GM12878 (cell line): ENCODE measurements around the gene DALRD3. TPM values are rescaled to one million over a fixed set of nuclear protein-coding genes. Genes with fewer than 3 reads are reported as not detected.

Experiments
- BRCA1 ChIP-seq: IDR thresholded peaks from 2 replicates; pipeline ENCODE4 v1.6.1; 2011; ENCODE audit warnings: low read depth, low read length, improper control_type of control experiment
- CBFB ChIP-seq: IDR thresholded peaks from 2 replicates; pipeline ENCODE4 v1.6.1; 2016; ENCODE audit warnings: antibody characterized with exemption, low read depth
- CHD1 ChIP-seq: IDR thresholded peaks from 2 replicates; pipeline ENCODE4 v1.6.1; 2012; ENCODE audit warnings: low read depth, low read length, improper control_type of control experiment
- CHD4 ChIP-seq: fragments of 200-600 bp; sonication (generic); IDR thresholded peaks from 2 replicates; pipeline ENCODE4 v1.6.1; 2016; ENCODE audit warnings: mild to moderate bottlenecking
- CREM ChIP-seq: IDR thresholded peaks from 2 replicates; pipeline ENCODE4 v1.6.1; 2014; ENCODE audit warnings: antibody characterized with exemption, low read depth
- EGR1 ChIP-seq, 2 experiments: IDR thresholded peaks; 1 replicate in 1 of 2; 2 replicates in 1 of 2; pipeline ENCODE4 v1.6.1; 2011 to 2012; ENCODE audit warnings: low read depth in 2 of 2, low read length in 2 of 2, borderline replicate concordance in 1 of 2, mild to moderate bottlenecking in 1 of 2, moderate library complexity in 1 of 2
- ESRRA ChIP-seq: IDR thresholded peaks from 2 replicates; pipeline ENCODE4 v1.6.1; 2012; ENCODE audit warnings: mild to moderate bottlenecking, low read length, improper control_type of control experiment
- FOS ChIP-seq: IDR thresholded peaks from 3 replicates; pipeline ENCODE4 v1.6.1; 2011; ENCODE audit warnings: borderline replicate concordance; ENCODE audit not compliant: insufficient read length; ENCODE audit errors: extremely low read depth
- HCFC1 ChIP-seq: fragments of 150-350 bp; IDR thresholded peaks from 2 replicates; pipeline ENCODE4 v1.6.1; 2014; ENCODE audit warnings: low read length
- HDAC6 ChIP-seq: fragments of 200-600 bp; sonication (generic); IDR thresholded peaks from one replicate; pipeline ENCODE4 v1.8.0; 2017; ENCODE audit warnings: antibody characterized with exemption; ENCODE audit not compliant: unreplicated experiment
- HDGF ChIP-seq: fragments of 450-650 bp; IDR thresholded peaks from 2 replicates; pipeline ENCODE4 v1.6.1; 2016; ENCODE audit warnings: antibody characterized with exemption
- JUNB ChIP-seq: IDR thresholded peaks from 2 replicates; pipeline ENCODE4 v1.6.1; 2016; ENCODE audit warnings: antibody characterized with exemption, mild to moderate bottlenecking
- JUND ChIP-seq: IDR thresholded peaks from 2 replicates; pipeline ENCODE4 v1.6.1; 2012; ENCODE audit warnings: low read depth, mild to moderate bottlenecking, low read length, improper control_type of control experiment, moderate library complexity
- KDM1A ChIP-seq: fragments of 200-600 bp; sonication (generic); IDR thresholded peaks from 2 replicates; pipeline ENCODE4 v1.6.1; 2016; ENCODE audit warnings: borderline replicate concordance
- LARP7 ChIP-seq: fragments of 450-650 bp; IDR thresholded peaks from 2 replicates; pipeline ENCODE4 v1.6.1; 2017; ENCODE audit warnings: mild to moderate bottlenecking
- NR2F1 ChIP-seq: fragments of 450-650 bp; conservative IDR thresholded peaks from 2 replicates; pipeline ENCODE4 v1.6.1; 2017; ENCODE audit warnings: mild to moderate bottlenecking
- POU2F2 ChIP-seq: IDR thresholded peaks from 3 replicates; pipeline ENCODE4 v1.6.1; 2011; ENCODE audit warnings: low read depth, mild to moderate bottlenecking, low read length, borderline replicate concordance
- RUNX3 ChIP-seq: IDR thresholded peaks from 2 replicates; pipeline ENCODE4 v1.6.1; 2012; ENCODE audit warnings: low read length, inconsistent platforms
- SIX5 ChIP-seq: IDR thresholded peaks from 2 replicates; pipeline ENCODE4 v1.6.1; 2011; ENCODE audit warnings: mild to moderate bottlenecking, low read depth, low read length, moderate library complexity; ENCODE audit not compliant: severe bottlenecking
- SMC3 ChIP-seq: IDR thresholded peaks from 2 replicates; pipeline ENCODE4 v1.6.1; 2011; ENCODE audit warnings: low read length, improper control_type of control experiment, borderline replicate concordance
- SREBF1 ChIP-seq: IDR thresholded peaks from 2 replicates; pipeline ENCODE4 v1.6.1; 2012; ENCODE audit warnings: mild to moderate bottlenecking, low read length
- STAT1 ChIP-seq: fragments of 450-650 bp; conservative IDR thresholded peaks from 2 replicates; pipeline ENCODE4 v1.6.1; 2014; ENCODE audit warnings: antibody characterized with exemption, mild to moderate bottlenecking
- SUPT20H ChIP-seq: IDR thresholded peaks from 2 replicates; pipeline ENCODE4 v1.6.1; 2011; ENCODE audit warnings: low read depth, mild to moderate bottlenecking, low read length, moderate library complexity, borderline replicate concordance; ENCODE audit not compliant: control insufficient read depth
- SUZ12 ChIP-seq: fragments of 200-600 bp; sonication (generic); IDR thresholded peaks from one replicate; pipeline ENCODE4 v1.6.1; 2018; ENCODE audit warnings: antibody characterized with exemption, mild to moderate bottlenecking; ENCODE audit not compliant: unreplicated experiment
- TAF1 ChIP-seq: IDR thresholded peaks from 2 replicates; pipeline ENCODE4 v1.6.1; 2011; ENCODE audit warnings: mild to moderate bottlenecking, low read depth, low read length, borderline replicate concordance
- WRNIP1 ChIP-seq: IDR thresholded peaks from 2 replicates; pipeline ENCODE4 v1.6.1; 2011; ENCODE audit warnings: low read depth, low read length, improper control_type of control experiment, borderline replicate concordance
- ZBED1 ChIP-seq: IDR thresholded peaks from 2 replicates; pipeline ENCODE4 v1.6.1; 2016; ENCODE audit warnings: borderline replicate concordance
- ZNF274 ChIP-seq: IDR thresholded peaks from one replicate; pipeline ENCODE4 v1.8.0; 2011; ENCODE audit not compliant: insufficient read length, insufficient read depth
- ZZZ3 ChIP-seq: IDR thresholded peaks from 2 replicates; pipeline ENCODE4 v1.6.1; 2011; ENCODE audit warnings: low read depth; ENCODE audit not compliant: control insufficient read depth, insufficient read length
- polyA plus RNA-seq, 11 experiments: library from polyadenylated mRNA; depleted of rRNA in 4 of 11; unstranded in 6 of 11; stranded (reverse) in 5 of 11; fragments of >200 nt; fragmentation: Nextera tagmentation in 4 of 11; fragmentation: Illumina TruSeq in 1 of 11; extraction: Ambion mirVana in 4 of 11; extraction: Trizol in 1 of 11; gene quantifications; 1 replicate in 1 of 11; 2 replicates in 10 of 11; pipeline versions ENCODE4 v1.2.1 to v1.2.3, GENCODE V29; 2011 to 2016; ENCODE audit warnings: inconsistent platforms in 2 of 11, missing spikeins in 2 of 11, low read depth in 1 of 11
- total RNA-seq, 4 experiments: library from RNA; depleted of rRNA in 3 of 4; stranded (reverse); fragments of >200 nt in 3 of 4; fragmentation: Illumina TruSeq in 1 of 4; extraction: Trizol in 1 of 4; gene quantifications; 2 replicates each; pipeline versions ENCODE4 v1.2.1 to v1.2.3, GENCODE V29; 2013 to 2021
- TF ChIP-seq, protein P1 (sequence below): fragments of 450-650 bp; IDR thresholded peaks from 2 replicates; pipeline ENCODE4 v1.6.1; 2017; ENCODE audit warnings: borderline replicate concordance
- TF ChIP-seq, protein P2 (sequence below): fragments of 450-650 bp; IDR thresholded peaks from 2 replicates; pipeline ENCODE4 v1.6.1; 2017; ENCODE audit warnings: antibody characterized with exemption, mild to moderate bottlenecking, moderate library complexity

Gene DALRD3
- total and polyA plus RNA-seq, 10 of the 15 experiments (the other 5 are each of a cell fraction or from before 2014, with no cell fraction given): 10.1 to 28.2 (median 21.6) TPM

DNA sequence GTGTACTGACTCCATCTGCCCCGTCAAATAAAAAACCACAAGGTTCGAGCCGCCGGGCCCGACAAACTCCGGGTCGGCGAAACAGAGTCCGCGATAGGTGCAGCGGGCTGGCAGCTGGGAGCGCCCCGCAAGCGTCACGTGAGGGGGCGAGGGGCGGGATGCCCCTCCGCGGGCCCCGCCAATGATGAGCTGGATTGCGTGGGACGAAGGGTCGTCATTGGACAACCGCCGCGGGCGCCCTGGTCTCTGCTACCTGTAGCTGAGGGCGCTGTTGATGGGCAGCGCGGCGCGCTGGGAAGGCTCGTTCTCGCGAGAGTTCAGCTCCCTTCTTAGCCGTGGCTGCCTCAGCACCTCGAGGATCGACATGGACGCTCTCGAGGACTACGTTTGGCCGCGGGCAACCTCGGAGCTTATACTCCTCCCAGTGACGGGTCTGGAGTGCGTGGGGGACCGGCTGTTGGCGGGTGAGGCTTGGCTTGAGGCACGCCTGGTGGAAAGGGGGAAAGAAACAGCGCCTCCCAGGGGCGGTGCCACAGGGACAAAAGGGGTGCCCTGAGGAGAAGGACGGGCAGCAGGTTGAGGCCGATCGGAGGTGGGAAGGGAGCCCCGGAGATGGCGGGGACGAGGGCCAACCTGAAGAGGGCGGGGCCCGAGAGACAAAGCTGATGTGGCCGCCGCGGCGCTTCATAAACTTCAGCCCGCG is 11.2 kb downstream of the DALRD3 start, which contains the start of gene WDR6 (continued):
- no peak for TF ChIP-seq SIX5
- TF ChIP-seq BRCA1: peak; percentile 87
- no peak for TF ChIP-seq WRNIP1
- peak; percentile 74 for TF ChIP-seq HDGF
- TF ChIP-seq CBFB: peak; percentile 88
- TF ChIP-seq HCFC1: peak; percentile 44
- TF ChIP-seq ZNF274: no peak
- peak; percentile 49 for TF ChIP-seq HDAC6
- TF ChIP-seq ESRRA: no peak
- TF ChIP-seq, protein P1, sequence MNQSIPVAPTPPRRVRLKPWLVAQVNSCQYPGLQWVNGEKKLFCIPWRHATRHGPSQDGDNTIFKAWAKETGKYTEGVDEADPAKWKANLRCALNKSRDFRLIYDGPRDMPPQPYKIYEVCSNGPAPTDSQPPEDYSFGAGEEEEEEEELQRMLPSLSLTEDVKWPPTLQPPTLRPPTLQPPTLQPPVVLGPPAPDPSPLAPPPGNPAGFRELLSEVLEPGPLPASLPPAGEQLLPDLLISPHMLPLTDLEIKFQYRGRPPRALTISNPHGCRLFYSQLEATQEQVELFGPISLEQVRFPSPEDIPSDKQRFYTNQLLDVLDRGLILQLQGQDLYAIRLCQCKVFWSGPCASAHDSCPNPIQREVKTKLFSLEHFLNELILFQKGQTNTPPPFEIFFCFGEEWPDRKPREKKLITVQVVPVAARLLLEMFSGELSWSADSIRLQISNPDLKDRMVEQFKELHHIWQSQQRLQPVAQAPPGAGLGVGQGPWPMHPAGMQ: peak; percentile 82; the same call in 1 of the 2 replicates
- TF ChIP-seq FOS: peak; percentile 68
- peak in 1 of 2 experiments; percentile 90; a peak in 2 of 3 replicates for TF ChIP-seq EGR1 (IDR thresholded peaks at IDR 0.05; ENCODE audit: borderline replicate concordance in 1 of 2, low read depth in 2 of 2, low read length in 2 of 2)
- no peak for TF ChIP-seq CHD4
- peak; percentile 80 for TF ChIP-seq POU2F2
- no peak for TF ChIP-seq SUZ12
- peak; percentile 86 for TF ChIP-seq LARP7
- TF ChIP-seq KDM1A: no peak
- TF ChIP-seq, protein P2, sequence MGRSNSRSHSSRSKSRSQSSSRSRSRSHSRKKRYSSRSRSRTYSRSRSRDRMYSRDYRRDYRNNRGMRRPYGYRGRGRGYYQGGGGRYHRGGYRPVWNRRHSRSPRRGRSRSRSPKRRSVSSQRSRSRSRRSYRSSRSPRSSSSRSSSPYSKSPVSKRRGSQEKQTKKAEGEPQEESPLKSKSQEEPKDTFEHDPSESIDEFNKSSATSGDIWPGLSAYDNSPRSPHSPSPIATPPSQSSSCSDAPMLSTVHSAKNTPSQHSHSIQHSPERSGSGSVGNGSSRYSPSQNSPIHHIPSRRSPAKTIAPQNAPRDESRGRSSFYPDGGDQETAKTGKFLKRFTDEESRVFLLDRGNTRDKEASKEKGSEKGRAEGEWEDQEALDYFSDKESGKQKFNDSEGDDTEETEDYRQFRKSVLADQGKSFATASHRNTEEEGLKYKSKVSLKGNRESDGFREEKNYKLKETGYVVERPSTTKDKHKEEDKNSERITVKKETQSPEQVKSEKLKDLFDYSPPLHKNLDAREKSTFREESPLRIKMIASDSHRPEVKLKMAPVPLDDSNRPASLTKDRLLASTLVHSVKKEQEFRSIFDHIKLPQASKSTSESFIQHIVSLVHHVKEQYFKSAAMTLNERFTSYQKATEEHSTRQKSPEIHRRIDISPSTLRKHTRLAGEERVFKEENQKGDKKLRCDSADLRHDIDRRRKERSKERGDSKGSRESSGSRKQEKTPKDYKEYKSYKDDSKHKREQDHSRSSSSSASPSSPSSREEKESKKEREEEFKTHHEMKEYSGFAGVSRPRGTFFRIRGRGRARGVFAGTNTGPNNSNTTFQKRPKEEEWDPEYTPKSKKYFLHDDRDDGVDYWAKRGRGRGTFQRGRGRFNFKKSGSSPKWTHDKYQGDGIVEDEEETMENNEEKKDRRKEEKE: no peak
- TF ChIP-seq RUNX3: peak; percentile 75
- no peak for TF ChIP-seq SUPT20H
- 0 out of 2 replicates have a peak, but pooled peaks have one; percentile 88 for TF ChIP-seq CHD1
- no peak for TF ChIP-seq SREBF1
- TF ChIP-seq JUNB: no peak
- no peak; the same call in 1 of the 2 replicates for TF ChIP-seq STAT1
- peak; percentile 68; the same call in 1 of the 2 replicates for TF ChIP-seq TAF1
- no peak; the same call in 1 of the 2 replicates for TF ChIP-seq NR2F1
- TF ChIP-seq JUND: no peak
- TF ChIP-seq CREM: peak; percentile 71
- TF ChIP-seq ZZZ3: no peak
- peak; percentile 30; the same call in 1 of the 2 replicates for TF ChIP-seq ZBED1
- no peak for TF ChIP-seq SMC3
